ENCODE measurements around the gene RDH14. TPM values are rescaled to one million over a fixed set of nuclear protein-coding genes. Genes with fewer than 3 reads are reported as not detected.

Gene RDH14
- total and polyA plus RNA-seq, 2 of the 4 experiments (the other 2 are of a cell fraction): 11.9 to 12.2 TPM

DNA sequence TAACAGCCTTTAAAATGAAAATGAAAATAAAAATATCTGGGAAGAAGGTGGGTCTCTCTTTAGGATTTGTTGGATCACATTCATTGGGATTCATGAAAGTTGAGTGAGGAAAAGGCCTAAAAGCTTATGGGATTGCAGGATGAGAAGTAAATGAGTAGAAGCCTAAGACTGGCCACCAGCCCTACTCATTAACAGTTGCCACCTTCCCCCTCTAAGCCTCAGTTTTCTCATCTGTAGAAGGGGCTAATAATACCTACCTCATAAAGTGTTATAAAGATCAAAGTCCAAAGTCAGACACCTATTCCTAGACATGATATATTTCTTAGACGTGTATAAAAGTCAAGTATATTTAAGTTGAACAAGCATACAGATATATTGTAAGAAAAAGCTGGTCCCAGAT, 23.8 kb downstream of the RDH14 start:
- H4K91ac ChIP-seq (ENCODE audit: insufficient read depth, low read depth, low read length): no peak overlapping the region
- H2BK120ac ChIP-seq (ENCODE audit: low read depth, low read length): no peak overlapping the region
- H3K36me3 ChIP-seq (ENCODE audit: control insufficient read depth, insufficient read depth, low read length): no peaks in the 10 kb centered on the region
- H4K5ac ChIP-seq (ENCODE audit: low read depth, low read length): no peak overlapping the region
- H3K14ac ChIP-seq (replicated peaks; ENCODE audit: low read depth, low read length): no peak overlapping the region
- no peak overlapping the region for H2BK15ac ChIP-seq (ENCODE audit: low read depth, low read length)
- no CpG with 5 or more reads among the region's 1 CpG for WGBS, 2 experiments (ENCODE audit: extremely low coverage in 2 of 2, insufficient read length in 1 of 2)
- no peak overlapping the region for H2BK5ac ChIP-seq (ENCODE audit: low read depth, low read length, poor library complexity, severe bottlenecking)
- no TSS peak for BruUV-seq (replicated peaks)
- H3K9me3 ChIP-seq (ENCODE audit: control insufficient read depth, insufficient read depth, low read length): no peaks in the 10 kb centered on the region; the same call in 1 of the 2 replicates
- dilution Hi-C loops (cut with HindIII; ENCODE audit: low sequenced_read_pairs, unreplicated experiment) (no loop called here), intact Hi-C loops (cut with micrococcal nuclease) (no loop called here), in situ Hi-C loops (cut with MboI; ENCODE audit: low sequenced_read_pairs) (no loop called here)
- POLR2A ChIA-PET (ENCODE audit: unreplicated experiment): no interaction called here
- H3K9me1 ChIP-seq (ENCODE audit: insufficient read depth, low read length): no peaks in the 10 kb centered on the region
- no peak overlapping the region for H4K8ac ChIP-seq (ENCODE audit: low read depth in 2 of 2, low read length in 2 of 2)
- no peaks in the 10 kb centered on the region for H3K4me1 ChIP-seq (ENCODE audit: control insufficient read depth, insufficient read depth, low read length)
- CTCF ChIA-PET: no interaction called here
- ATAC-seq (ENCODE audit: low read depth) (no peak), DNase-seq (no peak)
- H4K20me1 ChIP-seq (ENCODE audit: insufficient read depth, low read length): no peaks in the 10 kb centered on the region
- no peak overlapping the region for H3K18ac ChIP-seq (ENCODE audit: low read depth, low read length)
- H2BK20ac ChIP-seq (ENCODE audit: low read depth, low read length): no peak overlapping the region
- H3K4ac ChIP-seq (ENCODE audit: low read depth, low read length): no peak overlapping the region
- H3K23ac ChIP-seq (ENCODE audit: low read depth, low read length): no peak overlapping the region
- no peak overlapping the region for H2AK9ac ChIP-seq (replicated peaks; ENCODE audit: low read depth, low read length, poor library complexity)
- H3K4me3 ChIP-seq (ENCODE audit: insufficient read depth, low read depth, low read length): no peak overlapping the region
- no peak overlapping the region for H3K4me2 ChIP-seq (ENCODE audit: low read depth, low read length)
- H2AK5ac ChIP-seq (ENCODE audit: low read depth, low read length): no peak overlapping the region
- no peak for TF ChIP-seq RCOR1 (IDR thresholded peaks at IDR 0.05; ENCODE audit: insufficient replicate concordance, low read length)
- TF ChIP-seq RAD21 (IDR thresholded peaks at IDR 0.05; ENCODE audit: low read length): no peak
- TF ChIP-seq, protein P1, sequence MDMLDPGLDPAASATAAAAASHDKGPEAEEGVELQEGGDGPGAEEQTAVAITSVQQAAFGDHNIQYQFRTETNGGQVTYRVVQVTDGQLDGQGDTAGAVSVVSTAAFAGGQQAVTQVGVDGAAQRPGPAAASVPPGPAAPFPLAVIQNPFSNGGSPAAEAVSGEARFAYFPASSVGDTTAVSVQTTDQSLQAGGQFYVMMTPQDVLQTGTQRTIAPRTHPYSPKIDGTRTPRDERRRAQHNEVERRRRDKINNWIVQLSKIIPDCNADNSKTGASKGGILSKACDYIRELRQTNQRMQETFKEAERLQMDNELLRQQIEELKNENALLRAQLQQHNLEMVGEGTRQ (IDR thresholded peaks at IDR 0.05; ENCODE audit: low read depth, low read length): no peak
- TF ChIP-seq CEBPB (IDR thresholded peaks at IDR 0.05; ENCODE audit: low read depth, low read length): no peak
- TF ChIP-seq SMC3 (IDR thresholded peaks at IDR 0.05; ENCODE audit: low read depth, low read length): no peak
- TF ChIP-seq MAZ (IDR thresholded peaks at IDR 0.05; ENCODE audit: borderline replicate concordance, low read depth, low read length): no peak
- TF ChIP-seq NFE2L2 (IDR thresholded peaks at IDR 0.05; ENCODE audit: low read depth, low read length): no peak
- peaks cover 1% of the 10 kb centered on the region; the same call in 1 of the 2 replicates for H3K27me3 ChIP-seq (ENCODE audit: control insufficient read depth, insufficient read depth, low read length)
- H3K79me1 ChIP-seq (ENCODE audit: low read depth in 1 of 2, low read length in 2 of 2): no peaks in the 10 kb centered on the region
- no peak overlapping the region for H3K56ac ChIP-seq (ENCODE audit: extremely low read depth, insufficient read depth, low read length)
- H2AFZ ChIP-seq (replicated peaks; ENCODE audit: low read length, poor library complexity): no peak overlapping the region
- no peak overlapping the region for H3K9ac ChIP-seq (ENCODE audit: low read depth, low read length)
- no peak overlapping the region for H3K27ac ChIP-seq (ENCODE audit: insufficient read depth, low read length)

Measured in IMR-90 (cell line).